ENCODE results near the gene OR10J4.
"Not testable (repeated sequence)": the region's sequence is repeated elsewhere in the genome, so short reads cannot be mapped to it uniquely, and the experiment has no call there.

OR10J4 gene

DNA sequence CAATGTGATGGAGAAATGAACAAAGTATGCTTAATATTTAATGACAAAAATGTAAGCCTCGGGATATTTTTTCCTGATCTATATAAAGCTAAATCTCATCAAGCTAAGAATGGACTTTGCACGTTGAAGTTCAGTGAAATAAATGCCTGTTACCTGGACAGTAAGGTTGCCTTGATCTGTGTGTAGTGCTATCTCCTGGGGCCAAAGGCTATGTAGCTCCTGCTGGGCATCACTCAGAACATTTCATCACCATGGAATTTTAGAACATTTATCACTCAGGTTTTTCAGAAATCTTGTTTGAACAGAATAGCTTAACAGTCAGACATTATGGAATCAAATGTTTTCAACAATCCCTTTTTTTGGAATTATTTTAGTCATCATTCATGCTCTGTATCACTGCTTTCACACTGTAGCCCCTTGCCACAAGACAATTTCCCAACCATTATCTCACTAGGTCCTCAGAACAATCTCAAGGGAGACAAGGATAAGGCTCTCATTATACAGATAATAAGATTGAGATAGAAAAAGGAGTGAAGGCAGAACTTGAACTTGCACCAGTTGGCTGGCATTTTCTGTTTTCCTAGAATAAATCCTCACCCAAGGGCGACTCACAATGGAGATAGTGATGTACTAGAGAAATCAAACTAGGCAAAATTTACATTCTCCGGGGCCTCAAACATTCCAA, 11.2 kb downstream of the OR10J4 start:
- H3K9ac ChIP-seq (ENCODE audit: low read depth, low read length), result no peak overlapping the region
- H3K4me3 ChIP-seq (ENCODE audit: low read length), result no peak overlapping the region
- no peaks in the 10 kb centered on the region for H3K27me3 ChIP-seq (ENCODE audit: insufficient read depth, low read length)
- H3K36me3 ChIP-seq (ENCODE audit: insufficient read depth, low read length), result no peaks in the 10 kb centered on the region
- WGBS, result 59% methylated on average over 4 of the region's 4 CpGs
- H3K4me1 ChIP-seq (ENCODE audit: insufficient read depth, low read length), result no peaks in the 10 kb centered on the region
- H3K9me3 ChIP-seq (ENCODE audit: insufficient read depth, low read depth, low read length), result peaks cover 11% of the 10 kb centered on the region; the same call in 1 of the 2 replicates
- no peak overlapping the region for H3K27ac ChIP-seq (ENCODE audit: low read depth, low read length)

DNA sequence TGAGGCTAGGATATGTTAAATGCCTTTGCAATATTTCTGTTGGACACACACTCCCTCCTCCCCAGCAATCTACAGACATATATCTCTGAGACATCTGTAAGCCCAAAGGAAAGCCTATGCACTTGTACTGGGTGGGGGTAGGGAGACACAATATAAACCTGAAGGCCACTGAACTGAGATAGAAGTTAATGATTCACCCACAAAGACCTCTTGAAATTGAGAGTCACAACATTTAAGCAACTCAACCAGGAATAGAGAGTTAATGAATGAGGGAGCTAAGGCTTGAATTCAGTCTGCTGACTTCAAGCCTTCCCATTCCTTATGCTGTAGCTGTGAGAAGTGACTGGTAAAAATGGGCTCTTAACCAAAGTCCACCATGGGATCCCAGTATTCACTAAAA, 12.5 kb downstream of the OR10J4 start:
- Histone ChIP-seq H3K27me3 (ENCODE audit: insufficient read depth, low read length) (no peaks in the 10 kb centered on the region), H3K27ac (ENCODE audit: low read depth, low read length) (no peak overlapping the region), H3K4me1 (ENCODE audit: insufficient read depth, low read length) (no peaks in the 10 kb centered on the region), H3K9ac (ENCODE audit: low read depth, low read length) (no peak overlapping the region), H3K36me3 (ENCODE audit: insufficient read depth, low read length) (no peaks in the 10 kb centered on the region), H3K4me3 (ENCODE audit: low read length) (no peak overlapping the region), H3K9me3 (ENCODE audit: insufficient read depth, low read depth, low read length) (peaks cover 21% of the 10 kb centered on the region)

DNA sequence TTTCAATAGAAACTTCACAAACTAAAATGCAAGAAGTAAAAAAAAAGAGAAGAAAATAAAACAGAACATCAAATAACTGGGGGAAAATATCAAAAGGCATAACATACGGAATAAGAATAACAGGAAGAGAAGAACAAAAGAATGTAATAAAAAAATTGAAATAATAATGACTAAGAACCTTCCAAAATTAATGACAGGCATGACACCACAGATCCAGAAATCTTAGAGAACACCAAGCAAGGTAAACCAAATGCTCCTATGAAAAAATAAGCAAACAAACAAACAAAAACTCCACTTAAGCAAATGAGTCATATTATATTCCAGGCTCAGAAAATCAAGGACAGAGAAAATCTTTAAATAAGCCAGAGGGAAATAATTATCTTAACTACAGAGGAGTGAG, 16.2 kb downstream of the OR10J4 start:
- no peak overlapping the region for H3K27ac ChIP-seq (ENCODE audit: low read depth, low read length)
- no peaks in the 10 kb centered on the region for H3K27me3 ChIP-seq (ENCODE audit: insufficient read depth, low read length)
- 100% methylated on average over 1 of the region's 1 CpG for WGBS
- no peak overlapping the region for H3K4me3 ChIP-seq (ENCODE audit: low read length)
- no peaks in the 10 kb centered on the region for H3K4me1 ChIP-seq (ENCODE audit: insufficient read depth, low read length)
- no peak overlapping the region for H3K9ac ChIP-seq (ENCODE audit: low read depth, low read length)
- peaks cover 45% of the 10 kb centered on the region for H3K9me3 ChIP-seq (ENCODE audit: insufficient read depth, low read depth, low read length)
- H3K36me3 ChIP-seq (ENCODE audit: insufficient read depth, low read length), result no peaks in the 10 kb centered on the region

DNA sequence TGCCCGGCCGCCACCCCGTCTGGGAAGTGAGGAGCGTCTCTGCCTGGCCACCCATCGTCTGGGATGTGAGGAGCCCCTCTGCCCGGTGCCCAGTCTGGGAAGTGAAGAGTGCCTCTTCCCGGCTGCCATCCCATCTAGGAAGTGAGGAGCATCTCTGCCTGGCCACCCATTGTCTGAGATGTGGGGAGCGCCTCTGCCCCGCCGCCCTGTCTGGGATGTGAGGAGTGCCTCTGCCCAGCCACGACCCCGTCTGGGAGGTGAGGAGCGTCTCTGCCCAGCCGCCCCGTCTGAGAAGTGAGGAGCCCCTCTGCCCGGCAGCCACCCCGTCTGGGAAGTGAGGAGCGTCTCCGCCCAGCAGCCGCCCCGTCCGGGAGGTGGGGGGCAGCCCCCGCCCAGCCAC, 17.6 kb downstream of the OR10J4 start:
- H3K4me1 ChIP-seq (ENCODE audit: insufficient read depth, low read length); H3K4me3 ChIP-seq (ENCODE audit: low read length); H3K27me3 ChIP-seq (ENCODE audit: insufficient read depth, low read length); H3K9ac ChIP-seq (ENCODE audit: low read depth, low read length); H3K36me3 ChIP-seq (ENCODE audit: insufficient read depth, low read length); H3K27ac ChIP-seq (ENCODE audit: low read depth, low read length): not testable (repeated sequence)
- 85% methylated on average over 12 of the region's 23 CpGs for WGBS
- peaks cover 45% of the 10 kb centered on the region for H3K9me3 ChIP-seq (ENCODE audit: insufficient read depth, low read depth, low read length)

DNA sequence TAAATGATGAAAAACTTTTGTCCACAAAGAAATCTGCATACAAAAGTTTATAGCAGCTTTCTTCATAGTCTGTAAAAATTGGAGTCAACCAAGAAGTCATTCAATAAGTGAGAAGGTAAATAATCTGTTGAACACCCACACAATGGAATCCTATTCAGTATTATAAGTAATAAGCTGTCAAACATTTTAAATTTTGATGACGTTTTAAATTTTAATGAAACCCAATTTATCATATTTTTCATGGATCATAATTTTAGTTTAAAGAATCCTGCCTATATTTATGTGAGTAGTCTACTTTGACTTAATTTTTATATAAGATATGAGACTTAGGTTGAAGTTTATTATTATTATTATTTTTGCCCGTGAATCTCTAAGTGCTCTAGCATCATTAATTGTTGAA, 27.5 kb downstream of the OR10J4 start:
- H3K4me1 ChIP-seq (ENCODE audit: insufficient read depth, low read length), result no peaks in the 10 kb centered on the region
- WGBS, result 100% methylated on average over 1 of the region's 2 CpGs

DNA sequence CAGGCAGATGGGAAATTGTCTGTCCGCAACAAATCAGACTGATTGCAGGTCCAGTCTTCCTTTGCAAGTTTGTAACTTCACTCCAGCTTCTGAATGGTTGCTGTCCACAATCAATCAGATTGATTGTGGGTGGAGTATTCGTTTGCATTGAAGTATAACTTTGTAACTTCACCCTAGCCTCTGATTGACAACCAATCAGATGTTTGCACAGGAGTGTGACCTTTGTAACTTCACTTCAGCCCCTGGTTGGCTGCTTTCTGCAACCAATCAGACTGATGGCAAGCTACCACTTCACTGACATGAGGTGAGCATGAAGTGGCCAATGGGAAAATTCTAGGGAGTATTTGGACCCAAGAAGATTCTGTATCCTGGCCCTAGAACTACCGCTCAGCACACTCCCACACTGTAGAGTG, 33.2 kb downstream of the OR10J4 start:
- Histone ChIP-seq H3K4me3 (ENCODE audit: low read length) (no peak overlapping the region), H3K27ac (ENCODE audit: low read depth, low read length) (no peak overlapping the region), H3K27me3 (ENCODE audit: insufficient read depth, low read length) (no peaks in the 10 kb centered on the region), H3K4me1 (ENCODE audit: insufficient read depth, low read length) (peaks cover 5% of the 10 kb centered on the region; the same call in 1 of the 2 replicates), H3K9me3 (ENCODE audit: insufficient read depth, low read depth, low read length) (peaks cover 19% of the 10 kb centered on the region), H3K36me3 (ENCODE audit: insufficient read depth, low read length) (no peaks in the 10 kb centered on the region), H3K9ac (ENCODE audit: low read depth, low read length) (no peak overlapping the region)
- WGBS, result 90% methylated on average over 3 of the region's 3 CpGs

More for the DNA sequence above, 27.5 kb downstream of the OR10J4 start:
- Histone ChIP-seq H3K27me3 (ENCODE audit: insufficient read depth, low read length) (no peaks in the 10 kb centered on the region), H3K9ac (ENCODE audit: low read depth, low read length) (no peak overlapping the region), H3K27ac (ENCODE audit: low read depth, low read length) (no peak overlapping the region), H3K4me3 (ENCODE audit: low read length) (no peak overlapping the region), H3K9me3 (ENCODE audit: insufficient read depth, low read depth, low read length) (peaks cover 19% of the 10 kb centered on the region), H3K36me3 (ENCODE audit: insufficient read depth, low read length) (no peaks in the 10 kb centered on the region)

DNA sequence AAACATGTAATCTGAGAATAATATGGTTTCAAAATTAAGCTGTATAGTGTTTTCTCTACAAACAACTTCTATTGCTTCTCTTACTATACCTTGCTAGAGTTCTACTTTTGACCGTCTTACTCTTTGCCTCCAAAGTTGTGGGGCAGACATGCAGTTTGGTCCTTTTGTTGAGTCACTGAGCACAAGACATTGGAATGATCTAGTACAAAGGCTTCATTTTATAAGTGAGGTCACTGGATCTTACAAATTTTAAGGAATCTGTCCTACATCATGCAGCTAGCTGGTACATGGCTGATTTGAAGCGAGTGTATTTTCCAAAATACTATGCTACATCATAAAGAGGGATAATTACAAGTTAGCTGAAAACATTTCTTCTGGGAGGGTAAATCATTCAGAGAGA, 36.3 kb downstream of the OR10J4 start:
- 94% methylated on average over 1 of the region's 2 CpGs for WGBS
- Histone ChIP-seq H3K27ac (ENCODE audit: low read depth, low read length) (no peak overlapping the region), H3K27me3 (ENCODE audit: insufficient read depth, low read length) (no peaks in the 10 kb centered on the region), H3K4me1 (ENCODE audit: insufficient read depth, low read length) (peaks cover 5% of the 10 kb centered on the region; the same call in 1 of the 2 replicates), H3K9ac (ENCODE audit: low read depth, low read length) (no peak overlapping the region), H3K9me3 (ENCODE audit: insufficient read depth, low read depth, low read length) (no peaks in the 10 kb centered on the region), H3K4me3 (ENCODE audit: low read length) (no peak overlapping the region), H3K36me3 (ENCODE audit: insufficient read depth, low read length) (no peaks in the 10 kb centered on the region)

DNA sequence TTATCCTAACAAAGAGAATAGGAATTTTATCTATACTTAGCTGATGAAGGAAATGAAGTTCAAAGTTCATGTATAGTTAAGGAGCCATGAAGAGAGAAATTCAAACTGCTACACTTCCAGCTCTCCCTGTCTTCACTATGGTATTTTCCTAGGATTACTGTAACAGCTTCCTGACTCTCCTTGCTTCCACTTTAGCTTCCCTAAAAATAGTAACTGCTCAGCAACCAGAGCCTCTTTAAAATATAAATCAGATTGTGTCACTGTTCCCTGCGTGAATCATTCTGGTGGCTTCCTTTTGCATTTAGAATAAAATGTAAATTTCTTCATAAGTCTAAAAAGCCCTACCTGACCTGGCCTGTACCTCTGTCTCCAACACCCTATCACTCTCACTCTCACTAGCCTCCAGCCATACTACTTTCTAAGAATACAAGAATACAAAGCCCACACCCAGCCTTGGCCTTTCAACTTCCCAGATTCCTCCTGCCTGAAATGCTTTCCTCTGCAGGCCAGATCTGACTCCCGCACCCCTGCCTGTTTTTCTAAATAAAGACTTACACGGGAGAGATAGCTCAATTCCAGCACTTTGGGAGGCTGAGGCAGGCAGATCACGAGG, 38.0 kb downstream of the OR10J4 start:
- Histone ChIP-seq H3K36me3 (ENCODE audit: insufficient read depth, low read length) (no peaks in the 10 kb centered on the region), H3K9me3 (ENCODE audit: insufficient read depth, low read depth, low read length) (no peaks in the 10 kb centered on the region), H3K4me3 (ENCODE audit: low read length) (no peak overlapping the region), H3K4me1 (ENCODE audit: insufficient read depth, low read length) (peaks cover 5% of the 10 kb centered on the region; the same call in 1 of the 2 replicates), H3K9ac (ENCODE audit: low read depth, low read length) (no peak overlapping the region), H3K27me3 (ENCODE audit: insufficient read depth, low read length) (no peaks in the 10 kb centered on the region), H3K27ac (ENCODE audit: low read depth, low read length) (no peak overlapping the region)
- WGBS, result 78% methylated on average over 4 of the region's 4 CpGs

DNA sequence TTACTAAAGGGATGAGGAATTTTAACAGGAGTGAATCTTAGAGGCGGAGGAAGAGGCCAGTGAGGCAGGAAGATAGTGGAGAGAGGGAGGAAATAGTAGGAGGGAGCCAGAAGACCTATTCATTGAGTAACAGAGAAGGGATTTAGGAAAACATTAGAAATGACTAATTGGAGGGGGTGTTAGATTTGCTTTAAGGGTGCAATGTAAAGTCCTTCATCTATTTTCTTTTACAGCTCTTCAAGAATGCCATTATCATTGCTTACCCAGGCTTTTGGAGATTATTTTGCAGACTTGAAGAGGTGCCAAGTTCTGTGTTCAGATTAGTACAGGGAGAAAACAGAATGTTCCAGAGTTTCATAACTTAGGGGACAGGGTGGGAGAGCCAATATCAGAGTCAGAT, 41.3 kb downstream of the OR10J4 start:
- Histone ChIP-seq H3K9ac (ENCODE audit: low read depth, low read length) (no peak overlapping the region), H3K9me3 (ENCODE audit: insufficient read depth, low read depth, low read length) (no peaks in the 10 kb centered on the region), H3K4me1 (ENCODE audit: insufficient read depth, low read length) (peaks cover 5% of the 10 kb centered on the region; the same call in 1 of the 2 replicates), H3K27ac (ENCODE audit: low read depth, low read length) (no peak overlapping the region), H3K4me3 (ENCODE audit: low read length) (no peak overlapping the region), H3K27me3 (ENCODE audit: insufficient read depth, low read length) (no peaks in the 10 kb centered on the region), H3K36me3 (ENCODE audit: insufficient read depth, low read length) (no peaks in the 10 kb centered on the region)
- WGBS, result 93% methylated on average over 1 of the region's 1 CpG

DNA sequence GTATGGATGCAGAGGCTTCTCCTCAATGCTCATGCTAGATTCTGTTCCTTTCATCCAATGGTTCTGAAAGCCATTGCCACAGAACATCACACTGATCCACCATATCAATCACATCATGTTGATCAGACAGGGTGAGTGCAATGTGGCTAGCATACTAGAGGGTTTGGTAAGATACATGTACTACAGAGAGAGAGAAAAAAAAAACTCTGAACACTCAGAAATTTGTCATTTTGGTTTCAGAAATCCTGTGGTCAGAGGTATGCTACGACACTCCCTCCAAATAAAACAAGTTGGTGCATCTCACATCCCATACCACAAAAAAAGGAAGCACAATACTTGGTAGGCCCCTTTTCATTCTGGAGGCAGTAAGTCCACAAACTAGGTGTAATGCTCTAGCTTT, 42.9 kb downstream of the OR10J4 start:
- no peaks in the 10 kb centered on the region for H3K27me3 ChIP-seq (ENCODE audit: insufficient read depth, low read length)
- H3K4me3 ChIP-seq (ENCODE audit: low read length), result no peak overlapping the region
- 0 out of 2 replicates have a peak, but pooled peaks cover 1% of the 10 kb centered on the region for H3K4me1 ChIP-seq (ENCODE audit: insufficient read depth, low read length)
- 86% methylated on average over 1 of the region's 1 CpG for WGBS
- no peak overlapping the region for H3K9ac ChIP-seq (ENCODE audit: low read depth, low read length)
- H3K27ac ChIP-seq (ENCODE audit: low read depth, low read length), result no peak overlapping the region
- H3K36me3 ChIP-seq (ENCODE audit: insufficient read depth, low read length), result no peaks in the 10 kb centered on the region
- H3K9me3 ChIP-seq (ENCODE audit: insufficient read depth, low read depth, low read length), result no peaks in the 10 kb centered on the region
